ENCODE measurements around the gene MESP2.

The MESP2 gene, protein sequence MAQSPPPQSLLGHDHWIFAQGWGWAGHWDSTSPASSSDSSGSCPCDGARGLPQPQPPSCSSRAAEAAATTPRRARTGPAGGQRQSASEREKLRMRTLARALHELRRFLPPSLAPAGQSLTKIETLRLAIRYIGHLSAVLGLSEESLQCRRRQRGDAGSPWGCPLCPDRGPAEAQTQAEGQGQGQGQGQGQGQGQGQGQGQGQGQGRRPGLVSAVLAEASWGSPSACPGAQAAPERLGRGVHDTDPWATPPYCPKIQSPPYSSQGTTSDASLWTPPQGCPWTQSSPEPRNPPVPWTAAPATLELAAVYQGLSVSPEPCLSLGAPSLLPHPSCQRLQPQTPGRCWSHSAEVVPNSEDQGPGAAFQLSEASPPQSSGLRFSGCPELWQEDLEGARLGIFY

DNA sequence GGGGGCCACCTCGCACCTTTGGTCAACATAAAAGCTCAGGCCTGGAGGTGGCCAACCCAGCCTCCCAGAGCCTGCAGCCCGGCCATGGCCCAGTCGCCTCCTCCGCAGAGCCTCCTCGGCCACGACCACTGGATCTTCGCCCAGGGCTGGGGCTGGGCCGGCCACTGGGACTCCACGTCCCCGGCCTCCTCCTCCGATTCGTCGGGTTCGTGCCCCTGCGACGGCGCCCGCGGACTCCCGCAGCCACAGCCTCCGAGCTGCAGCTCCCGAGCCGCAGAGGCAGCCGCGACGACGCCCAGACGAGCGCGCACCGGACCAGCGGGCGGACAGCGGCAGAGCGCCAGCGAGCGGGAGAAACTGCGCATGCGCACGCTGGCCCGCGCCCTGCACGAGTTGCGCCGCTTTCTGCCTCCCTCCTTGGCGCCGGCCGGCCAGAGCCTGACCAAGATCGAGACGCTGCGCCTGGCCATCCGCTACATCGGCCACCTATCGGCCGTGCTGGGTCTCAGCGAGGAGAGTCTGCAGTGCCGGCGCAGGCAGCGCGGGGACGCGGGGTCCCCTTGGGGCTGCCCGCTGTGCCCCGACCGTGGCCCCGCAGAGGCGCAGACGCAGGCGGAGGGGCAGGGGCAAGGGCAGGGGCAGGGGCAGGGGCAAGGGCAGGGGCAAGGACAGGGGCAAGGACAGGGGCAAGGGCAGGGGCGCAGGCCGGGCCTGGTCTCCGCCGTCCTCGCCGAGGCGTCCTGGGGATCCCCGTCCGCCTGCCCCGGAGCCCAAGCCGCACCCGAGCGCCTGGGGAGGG is at the start of gene MESP2:
Gene MESP2, plus strand, starts transcription at position 59 of the 799 bp plus-strand sequence. Its CDS starts 26 bp downstream, at position 85.
- DNase-seq, result peak; percentile 11 to 59 (median 29)

DNA sequence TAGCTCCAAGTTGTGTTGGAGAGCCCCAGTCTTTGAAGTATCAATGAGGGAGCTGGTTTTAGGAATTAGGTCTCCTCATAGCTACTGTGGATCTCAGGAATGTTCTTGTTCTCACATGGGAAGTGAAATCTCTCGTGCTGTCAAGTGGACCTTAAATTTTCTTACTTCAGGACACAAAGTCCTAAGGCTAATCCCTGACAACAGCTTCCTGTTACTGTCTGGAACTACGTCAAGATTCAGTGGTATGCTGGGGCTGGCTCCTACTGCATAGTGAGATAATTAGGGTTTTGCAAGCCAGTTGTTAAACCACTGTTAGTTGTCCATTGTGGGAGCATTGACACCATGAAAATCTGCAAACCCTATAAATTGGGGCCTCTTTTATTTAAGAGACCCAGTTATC is 47.9 kb upstream of the MESP2 start:
- no peak for DNase-seq

DNA sequence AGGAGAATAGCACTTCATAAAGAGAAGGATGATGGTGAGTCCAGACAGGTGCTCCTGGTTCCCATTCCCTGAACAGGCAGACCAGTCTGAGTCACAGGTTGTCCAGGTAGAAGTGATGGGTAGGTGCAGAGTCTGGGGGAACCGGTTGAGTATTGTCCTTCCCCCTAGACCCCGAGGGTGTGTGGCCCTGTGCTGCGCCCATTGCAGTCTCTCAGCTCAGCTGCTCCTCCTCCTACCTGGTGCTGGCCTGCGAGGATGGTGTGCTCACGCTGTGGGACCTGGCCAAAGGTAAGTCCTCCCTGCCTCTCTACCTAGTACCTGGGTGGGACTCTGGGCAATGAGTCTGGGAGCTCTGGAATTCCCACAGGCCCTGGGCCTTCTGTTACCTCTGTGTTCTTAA is 44.9 kb upstream of the MESP2 start:
- no peak for DNase-seq

DNA sequence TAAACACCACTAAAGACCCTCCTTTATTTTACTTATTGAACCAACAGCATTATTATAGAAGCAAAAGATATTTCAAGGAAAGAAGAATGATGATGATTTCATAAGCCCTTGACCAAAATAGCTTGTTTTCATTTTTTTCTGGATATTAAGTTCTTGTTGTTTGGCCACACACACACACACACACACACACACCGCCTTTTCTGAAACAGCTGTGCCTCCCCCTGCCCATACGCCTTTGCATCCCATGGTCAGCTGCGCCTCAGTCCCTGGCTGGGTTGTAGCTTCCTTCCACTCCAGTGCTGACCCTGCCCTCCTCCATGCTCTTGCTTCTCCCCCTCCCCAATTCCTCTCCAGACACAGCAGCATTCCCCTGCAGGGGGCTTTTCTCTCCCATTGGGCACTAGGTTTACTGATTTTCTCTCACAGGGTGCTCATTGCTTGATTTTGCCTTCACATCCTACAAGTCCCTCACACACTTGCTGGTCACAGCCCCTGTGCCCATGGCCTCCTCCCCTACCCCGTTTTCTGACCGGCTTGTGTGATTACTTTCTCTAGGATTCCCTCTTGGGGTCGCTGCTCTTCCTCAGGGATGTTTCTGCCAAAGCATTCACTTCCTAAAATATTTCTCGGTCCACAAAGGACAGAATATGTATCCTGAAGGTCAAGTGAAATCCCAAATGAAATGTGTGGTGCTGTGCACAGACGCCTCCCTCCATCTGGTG is 43.5 kb upstream of the MESP2 start:
- no peak for DNase-seq

DNA sequence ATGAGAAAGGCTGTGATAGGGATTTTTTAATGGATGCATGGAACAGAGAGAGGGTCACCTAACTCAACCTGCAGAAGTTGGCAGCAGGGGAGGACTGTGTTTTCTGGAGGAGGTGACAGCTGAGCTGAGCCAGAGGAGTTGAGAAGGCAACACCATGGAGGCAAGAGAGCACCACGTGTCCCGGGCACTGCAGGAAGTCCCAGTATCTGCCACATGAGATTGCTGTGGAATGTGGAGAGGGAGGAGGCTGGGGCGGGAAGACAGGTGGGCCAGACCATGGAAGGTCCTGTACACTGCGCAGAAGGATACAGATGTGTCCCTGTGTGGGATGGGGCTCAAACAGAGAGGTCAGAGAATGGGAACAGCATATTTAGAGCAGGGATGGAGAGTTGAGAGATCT is 40.4 kb upstream of the MESP2 start:
- no peak for DNase-seq

DNA sequence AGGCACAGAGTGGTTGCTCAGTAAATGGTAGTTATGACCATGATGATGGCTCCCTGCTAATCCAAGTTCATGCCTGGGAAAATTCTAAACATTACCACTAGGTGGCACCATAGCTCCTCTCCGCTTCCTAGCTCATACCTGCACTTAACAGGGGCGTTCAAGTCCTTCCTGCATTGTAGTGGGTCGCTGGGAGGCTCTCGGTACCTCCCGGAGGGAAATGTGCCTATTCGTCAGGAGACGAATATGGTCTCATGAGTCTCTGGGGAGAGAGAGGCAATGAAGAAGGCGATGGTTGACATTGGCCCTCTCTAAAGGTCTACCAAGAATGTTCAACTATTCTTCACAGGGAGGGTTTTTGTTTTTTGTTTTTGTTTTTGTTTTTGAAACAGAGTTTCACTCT is 36.0 kb upstream of the MESP2 start:
- peak; percentile 70 to 92 (median 78) for DNase-seq

DNA sequence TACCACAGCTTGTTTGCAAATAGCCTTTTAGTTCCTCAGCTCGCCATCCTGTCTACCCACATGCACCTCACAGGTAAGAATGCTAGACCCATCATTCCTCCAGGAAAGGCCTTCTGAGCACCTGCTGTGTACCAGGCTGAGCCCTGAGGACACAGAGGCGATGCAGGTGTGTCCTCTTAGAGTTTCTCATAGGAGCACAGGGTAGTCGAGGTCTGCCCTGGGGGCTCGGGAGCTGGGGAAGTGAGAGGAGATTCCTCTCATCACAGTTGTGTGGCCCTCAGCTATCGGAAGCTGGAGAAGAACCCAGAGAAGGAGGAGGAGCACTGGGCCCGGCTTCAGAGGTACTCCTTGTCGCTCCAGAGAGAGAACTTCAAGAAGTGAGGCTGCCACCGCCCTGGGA is 33.1 kb upstream of the MESP2 start:
- no peak for DNase-seq

DNA sequence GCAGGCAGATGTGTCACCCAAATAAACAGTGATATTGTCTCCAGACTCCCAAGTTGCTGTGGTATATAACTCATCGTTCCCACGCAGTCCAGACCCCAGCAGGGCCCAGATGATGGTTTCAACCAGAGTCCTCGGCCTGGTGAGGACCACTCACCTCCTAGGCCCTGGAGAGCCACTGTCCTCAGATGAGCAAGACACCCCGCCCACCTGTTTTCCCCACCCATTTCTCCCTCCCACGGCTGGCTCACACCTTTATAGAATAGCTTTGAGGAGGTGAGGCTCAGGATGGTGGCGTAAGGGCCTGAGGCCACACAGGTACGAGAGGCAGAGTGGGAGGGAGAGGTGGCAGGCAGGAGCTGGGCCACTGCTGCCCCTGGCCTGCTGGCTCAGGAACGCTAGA is 32.5 kb upstream of the MESP2 start:
- no peak for DNase-seq

DNA sequence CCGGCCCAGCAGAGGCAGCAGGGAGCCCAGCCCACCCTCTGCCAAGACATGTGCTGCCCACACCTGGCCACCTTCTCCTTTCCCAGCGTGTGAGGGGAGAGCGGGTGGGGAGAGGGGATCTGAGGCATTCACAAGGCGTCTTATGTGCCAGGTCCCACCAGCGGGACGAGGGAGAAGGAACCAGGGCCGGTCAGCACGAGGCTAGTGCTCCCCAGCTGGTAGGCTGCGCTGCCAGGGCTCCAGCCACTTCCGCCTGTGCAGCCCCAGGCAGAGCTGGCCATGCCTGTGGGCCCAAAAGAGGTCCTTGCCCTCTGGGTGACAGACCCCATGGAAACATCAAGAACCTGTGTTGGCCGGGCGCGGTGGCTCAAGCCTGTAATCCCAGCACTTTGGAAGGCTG is 31.0 kb upstream of the MESP2 start:
- no peak for DNase-seq

DNA sequence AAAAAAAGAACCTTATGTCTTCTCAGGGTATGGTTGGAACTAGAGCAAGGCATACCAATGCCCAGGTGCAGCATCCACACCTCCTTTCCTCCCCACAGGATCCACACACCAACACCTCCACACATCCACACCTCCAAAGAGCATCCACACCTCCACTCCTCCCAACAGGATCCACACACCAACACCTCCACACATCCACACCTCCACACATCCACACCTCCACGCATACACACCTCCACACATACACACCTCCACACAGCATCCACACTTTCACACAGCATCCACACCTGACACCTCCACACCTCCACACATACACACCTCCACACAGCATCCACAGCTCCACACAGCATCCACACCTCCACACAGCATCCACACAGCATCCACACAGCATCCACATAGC is 30.4 kb upstream of the MESP2 start:
- DNase-seq, result no peak

DNA sequence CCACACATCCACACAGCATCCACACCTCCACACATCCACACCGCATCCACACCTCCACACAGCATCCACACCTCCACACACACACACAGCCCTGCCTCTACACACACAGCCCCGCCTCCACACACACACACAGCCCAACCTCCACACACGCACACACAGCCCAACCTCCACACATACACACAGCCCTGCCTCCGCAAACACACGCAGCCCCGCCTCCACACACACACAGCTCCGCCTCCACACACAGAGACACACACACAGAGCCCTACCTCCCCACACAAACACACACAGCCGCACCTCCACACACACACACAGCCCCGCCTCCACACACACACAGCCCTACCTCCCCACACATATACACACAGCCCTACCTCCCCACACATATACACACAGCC is 29.7 kb upstream of the MESP2 start:
- DNase-seq, result no peak

DNA sequence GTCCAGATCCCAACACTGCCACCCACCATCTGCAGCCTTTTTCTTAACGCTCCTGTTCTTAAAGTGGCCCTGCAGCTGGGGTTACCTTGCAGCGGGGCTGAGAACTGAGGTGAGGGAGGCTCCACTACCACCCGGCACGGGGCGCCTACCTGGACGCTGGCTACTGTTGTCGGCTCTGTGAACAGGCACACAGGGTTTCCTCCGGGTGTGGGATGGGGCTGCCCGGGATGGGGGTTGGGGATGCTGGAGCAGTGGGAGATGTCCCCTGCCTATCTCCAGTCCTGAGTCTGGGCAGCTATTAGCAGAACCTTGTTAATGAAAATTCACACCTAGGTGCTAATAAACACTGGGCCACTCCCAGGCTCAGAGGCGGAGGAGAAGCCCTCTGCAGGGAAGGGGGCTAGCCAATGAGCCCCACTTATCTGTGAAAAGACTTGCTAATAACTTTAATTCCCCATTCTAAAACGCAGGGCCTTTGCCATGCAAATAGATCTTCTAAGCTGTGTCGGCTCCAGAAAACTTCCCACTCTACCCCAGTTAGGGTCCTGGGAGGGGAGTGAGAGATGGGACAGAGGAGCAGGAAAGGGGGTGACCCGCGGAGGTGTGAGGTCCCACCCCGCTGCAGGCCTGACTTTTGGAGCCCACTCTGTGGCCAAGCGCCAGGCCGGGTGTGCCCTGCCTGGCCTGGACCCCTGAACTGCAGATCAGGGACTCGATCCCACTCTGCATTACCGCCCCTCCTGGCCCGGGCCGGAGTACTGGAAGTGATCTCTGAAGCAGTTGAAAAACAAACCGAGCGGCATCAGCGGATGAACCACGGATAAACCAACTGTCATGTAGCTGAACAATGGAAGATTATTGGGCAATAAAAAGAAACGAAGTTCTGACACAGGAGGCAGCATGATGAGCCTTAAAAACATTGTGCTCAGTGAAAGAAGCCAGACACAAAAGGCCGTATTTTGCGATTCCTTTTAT is 28.1 kb upstream of the MESP2 start:
- DNase-seq, result no peak

DNA sequence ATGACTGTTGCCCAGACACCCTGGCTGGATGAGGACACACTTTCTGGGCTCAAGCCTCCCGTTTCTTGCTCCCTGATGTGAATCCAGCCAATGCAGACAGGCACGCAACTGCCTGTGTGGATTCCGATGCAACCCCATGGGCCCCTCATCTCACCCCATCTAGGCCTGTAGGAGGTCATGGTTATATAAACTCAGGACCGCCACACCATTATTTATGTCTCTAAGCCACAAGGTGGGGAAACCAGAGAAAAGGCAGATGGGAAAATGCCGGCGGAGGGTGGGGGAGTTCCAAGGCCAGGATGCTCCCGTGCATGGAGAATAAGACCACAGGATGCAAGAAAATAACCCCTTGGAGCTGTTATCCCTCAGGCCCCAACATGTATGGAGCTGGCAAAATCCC is 27.1 kb upstream of the MESP2 start:
- no peak for DNase-seq

DNA sequence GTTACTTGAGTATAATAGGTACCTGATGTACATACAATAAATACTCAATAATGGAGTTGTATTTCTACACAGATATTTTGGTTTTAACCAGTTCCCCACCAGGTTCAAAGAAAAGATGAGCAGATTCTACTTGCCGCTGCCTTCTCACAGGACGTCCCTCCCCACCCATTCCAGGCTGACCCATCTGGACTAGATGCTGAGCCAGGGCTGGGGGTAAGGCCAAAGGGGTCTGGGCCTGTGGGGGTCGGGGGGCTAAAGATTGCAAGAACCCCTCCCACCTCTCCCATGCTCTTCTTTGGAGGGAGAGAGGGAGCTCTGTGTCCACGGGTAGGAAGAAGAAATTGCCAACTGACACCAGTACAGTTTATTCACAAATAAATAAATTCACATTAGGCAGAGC is 26.6 kb upstream of the MESP2 start:
- no peak for DNase-seq

DNA sequence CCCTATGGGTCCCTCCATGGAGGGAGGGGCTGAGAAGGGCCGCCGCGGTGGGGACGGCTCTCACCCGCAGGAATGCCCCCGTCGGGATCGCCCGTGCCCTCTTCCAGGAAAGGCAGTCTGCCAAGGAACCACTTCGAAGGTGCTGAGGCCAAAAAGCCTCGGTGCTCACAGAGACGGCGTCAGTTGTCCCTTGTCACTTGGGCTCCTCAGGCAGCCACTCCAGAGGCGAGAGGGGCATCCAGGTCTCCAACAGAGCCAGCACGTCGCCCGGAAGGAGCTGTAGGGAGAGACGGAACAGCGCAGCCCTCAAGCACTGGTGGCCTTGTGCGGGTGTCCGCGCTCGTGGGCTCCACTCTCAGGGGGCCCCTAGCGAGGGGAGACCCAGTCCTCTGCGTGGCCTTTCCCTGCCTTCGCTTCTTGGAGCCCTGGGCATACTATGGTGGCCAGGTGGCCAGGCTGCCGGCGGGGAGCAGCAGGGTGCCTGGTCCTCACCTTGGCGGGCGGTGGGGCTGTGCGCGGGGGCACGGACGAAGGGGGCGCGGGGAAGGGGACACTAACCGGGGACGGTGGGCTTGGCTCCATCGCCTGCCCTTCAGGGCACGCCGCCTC is 26.1 kb upstream of the MESP2 start:
- DNase-seq, result peak; percentile 18 to 84 (median 79)

DNA sequence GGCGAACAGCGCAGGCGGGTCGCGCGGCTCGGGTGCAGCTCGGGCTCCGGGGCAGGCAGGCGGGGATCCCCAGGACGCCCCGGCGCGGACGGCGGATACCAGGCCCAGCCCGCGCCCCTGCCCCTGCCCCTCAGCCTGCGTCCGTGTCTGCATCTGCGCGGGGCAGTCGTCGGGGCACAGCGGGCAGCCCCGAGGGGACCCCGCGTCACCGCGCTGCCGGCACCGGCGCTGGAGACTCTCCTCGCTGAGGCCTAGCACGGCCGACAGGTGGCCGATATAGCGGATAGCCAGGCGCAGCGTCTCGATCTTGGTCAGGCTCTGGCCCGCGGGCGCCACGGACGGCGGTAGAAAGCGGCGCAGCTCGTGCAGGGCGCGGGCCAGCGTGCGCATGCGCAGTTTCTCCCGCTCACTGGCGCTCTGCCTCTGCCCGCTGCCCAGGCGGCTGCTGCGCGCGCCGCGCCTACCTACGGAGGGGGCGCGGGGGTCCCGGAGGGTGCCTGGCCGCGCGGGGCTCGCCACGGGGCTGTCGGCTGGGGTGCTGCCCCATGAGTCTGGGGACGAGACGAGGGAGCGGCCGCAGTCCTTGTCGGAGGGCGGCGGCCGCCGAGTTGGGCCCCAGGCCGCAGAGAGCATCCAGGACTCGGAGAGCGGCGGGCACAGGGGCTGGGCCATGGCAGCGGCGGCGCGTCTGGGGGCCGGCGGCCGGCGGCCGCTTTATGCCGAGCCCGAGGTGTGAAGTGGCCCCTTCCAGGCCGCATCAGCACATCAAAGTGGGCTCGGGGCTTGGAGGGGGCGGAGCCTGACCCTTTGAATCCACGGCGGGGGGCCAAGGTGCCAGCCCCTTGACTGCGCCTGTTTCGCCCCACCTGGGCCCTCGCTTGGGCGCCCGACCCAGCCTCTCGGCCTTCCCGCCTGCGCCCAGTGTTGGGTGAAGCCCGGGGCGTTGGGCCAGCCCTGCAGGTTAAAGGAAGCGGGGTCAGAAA is 25.3 kb upstream of the MESP2 start, which contains the start of gene MESP1:
Gene MESP1, minus strand, starts transcription at position 690 of the 983 bp plus-strand sequence. Its CDS starts 18 bp downstream, at position 672.
- DNase-seq, result peak; percentile 93 to 97 (median 96)

DNA sequence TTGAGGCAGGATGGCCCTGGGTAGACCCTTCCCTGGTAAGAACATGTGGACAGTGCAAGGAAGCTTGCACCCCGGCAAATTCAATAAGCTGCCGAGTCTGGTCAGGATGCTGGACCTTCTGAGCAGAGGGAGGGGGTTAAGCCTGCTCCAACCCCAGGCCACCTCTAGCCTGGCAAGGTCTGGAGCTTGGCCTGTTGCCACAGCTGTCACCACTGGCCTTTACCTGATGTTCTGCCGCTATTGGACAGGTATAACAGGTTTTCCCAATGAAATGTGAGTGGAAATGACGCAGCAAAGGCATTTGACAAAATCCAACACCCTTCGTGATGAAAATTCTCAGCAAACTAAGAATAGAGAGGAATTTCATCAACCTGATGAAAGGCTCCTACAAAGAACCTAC is 24.4 kb upstream of the MESP2 start:
- DNase-seq, result peak in 1 of 3 experiments; percentile 44

DNA sequence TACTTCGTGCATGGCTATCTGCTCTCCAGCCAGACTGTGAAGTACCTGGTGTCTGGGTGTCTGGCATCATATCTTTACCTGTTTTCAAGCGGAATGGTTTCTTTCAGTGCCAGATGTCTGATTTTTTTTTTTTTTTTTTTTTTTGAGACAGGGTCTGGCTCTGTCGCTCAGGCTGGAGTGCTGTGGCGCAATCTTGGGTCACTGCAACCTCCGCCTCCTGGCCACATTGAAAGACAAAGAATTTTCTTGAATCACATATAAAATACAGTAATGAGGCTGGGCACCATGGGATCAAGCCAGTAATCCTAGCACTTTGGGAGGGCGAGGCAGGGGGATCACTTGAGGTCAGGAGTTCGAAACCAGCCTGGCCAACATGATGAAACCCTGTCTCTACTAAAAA is 22.3 kb upstream of the MESP2 start:
- DNase-seq, result no peak

DNA sequence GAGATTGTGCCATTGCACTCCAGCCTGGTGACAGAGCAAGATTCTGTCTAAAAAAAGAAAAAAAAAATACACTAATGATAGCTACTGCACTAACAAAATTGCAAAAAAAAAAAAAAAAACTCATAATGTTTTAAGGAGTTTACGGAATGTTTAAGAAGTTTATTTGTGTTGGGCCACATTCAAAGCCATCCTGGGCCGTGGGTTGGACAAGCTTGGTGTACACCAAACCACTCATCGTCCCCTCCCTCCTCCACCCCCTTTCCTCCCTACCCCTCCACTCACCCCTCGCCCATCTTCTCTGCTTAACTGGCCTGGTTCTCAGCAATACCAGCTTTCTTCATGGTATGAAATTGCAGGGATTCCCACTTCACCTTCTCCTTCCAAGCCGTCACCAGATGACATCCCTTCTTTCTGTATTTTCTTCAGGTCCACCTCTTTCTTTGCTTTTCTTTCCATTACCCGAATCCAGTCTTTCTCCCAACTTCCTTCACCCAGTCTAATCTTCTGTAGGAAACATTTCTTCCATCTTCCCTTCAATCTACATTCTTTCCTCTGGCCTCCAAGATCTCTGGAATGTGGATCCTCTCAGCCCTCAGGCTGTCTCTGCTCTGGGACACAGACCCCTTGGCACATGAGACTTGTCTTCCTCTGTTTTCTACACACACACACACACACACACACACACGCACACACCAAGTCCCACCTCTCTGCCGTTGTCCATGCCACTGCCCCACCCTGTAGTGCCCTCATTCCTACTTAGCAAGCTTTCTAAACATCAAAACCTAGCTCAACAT is 21.6 kb upstream of the MESP2 start:
- no peak for DNase-seq

DNA sequence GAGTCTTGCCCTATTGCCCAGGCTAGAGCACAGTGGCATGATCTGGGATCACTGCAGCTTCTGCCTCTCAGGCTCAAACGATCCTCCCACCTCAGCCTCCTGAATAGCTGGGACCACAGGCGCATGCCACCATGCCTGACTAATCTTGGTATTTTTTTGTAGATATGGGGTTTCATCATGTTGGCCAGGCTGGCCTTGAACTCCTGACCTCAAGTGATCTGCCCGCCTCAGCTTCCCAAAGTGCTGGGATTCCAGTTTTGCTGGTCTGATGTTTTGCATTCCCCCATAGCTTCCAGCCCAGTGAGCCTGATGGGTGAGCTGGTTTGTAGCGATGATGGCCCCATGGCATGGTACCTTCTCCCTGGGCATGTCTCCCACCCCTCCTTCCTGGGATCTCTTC is 20.4 kb upstream of the MESP2 start:
- DNase-seq, result no peak

All from NCI-H1417 (cell line).